Stimulated activated CD8-positive, alpha-beta memory T cell treated with anti-CD3 and anti-CD28 coated beads, Interleukin-4, amount 100 ng/mL, for 4 hours (primary cell): ENCODE measurements around the gene SLIT3.

Experiments
- DNase-seq, 2 donors: peaks; one replicate each; pipeline ENCODE4 v3.0.0-alpha.2; 2020; ENCODE audit warnings: low read depth in 2 of 2, low spot score in 1 of 2

SLIT3 gene

GRCh38 chr5:168877132-168877892 is 423.6 kb downstream of the SLIT3 start:
- no peak for DNase-seq

GRCh38 chr5:168876419-168876818 is 424.5 kb downstream of the SLIT3 start:
- no peak for DNase-seq

- no peak for DNase-seq
Observed at GRCh38 chr5:168875832-168876231, 425.1 kb downstream of the SLIT3 start.

GRCh38 chr5:168874713-168875380 is 426.1 kb downstream of the SLIT3 start:
- DNase-seq = no peak

GRCh38 chr5:168872246-168872645 is 428.7 kb downstream of the SLIT3 start:
- no peak for DNase-seq

- no peak for DNase-seq
Observed at GRCh38 chr5:168870910-168871309, 430.0 kb downstream of the SLIT3 start.

- DNase-seq = no peak
Observed at GRCh38 chr5:168869615-168870227, 431.2 kb downstream of the SLIT3 start.

- no peak for DNase-seq
Observed at GRCh38 chr5:168867241-168867640, 433.7 kb downstream of the SLIT3 start.

- no peak for DNase-seq
Observed at GRCh38 chr5:168865968-168866367, 435.0 kb downstream of the SLIT3 start.

GRCh38 chr5:168863021-168863420 is 437.9 kb downstream of the SLIT3 start:
- no peak for DNase-seq

- DNase-seq = no peak
Observed at GRCh38 chr5:168860503-168860902, 440.4 kb downstream of the SLIT3 start.

- no peak for DNase-seq
Observed at GRCh38 chr5:168860081-168860480, 440.9 kb downstream of the SLIT3 start.

- DNase-seq = no peak
Observed at GRCh38 chr5:168859471-168859870, 441.5 kb downstream of the SLIT3 start.

GRCh38 chr5:168858994-168859393 is 441.9 kb downstream of the SLIT3 start:
- no peak for DNase-seq

GRCh38 chr5:168858371-168858770 is 442.6 kb downstream of the SLIT3 start:
- no peak for DNase-seq

- DNase-seq = no peak
Observed at GRCh38 chr5:168853972-168854371, 447.0 kb downstream of the SLIT3 start.

- DNase-seq = no peak
Observed at GRCh38 chr5:168852329-168852728, 448.6 kb downstream of the SLIT3 start.

GRCh38 chr5:168851902-168852321 is 449.0 kb downstream of the SLIT3 start:
- no peak for DNase-seq

- DNase-seq = no peak
Observed at GRCh38 chr5:168850683-168851082, 450.3 kb downstream of the SLIT3 start.

GRCh38 chr5:168848569-168848968 is 452.4 kb downstream of the SLIT3 start:
- no peak for DNase-seq

GRCh38 chr5:168847511-168848073 is 453.3 kb downstream of the SLIT3 start:
- no peak for DNase-seq

- DNase-seq = no peak
Observed at GRCh38 chr5:168844922-168845296, 456.0 kb downstream of the SLIT3 start.
